Transverse colon (tissue), 4 donors: ENCODE data around the gene AJUBA.

Experiments
- CTCF ChIP-seq, 5 experiments: fragments of 200-600 bp in 3 of 5; fragments of 450-650 bp in 2 of 5; sonication (generic) in 3 of 5; IDR thresholded peaks; 1 replicate in 2 of 5; 2 replicates in 3 of 5; pipeline ENCODE4 v1.5.1; 2016 to 2017; ENCODE audit warnings: antibody characterized with exemption in 5 of 5, inconsistent platforms in 3 of 5, mild to moderate bottlenecking in 2 of 5, moderate library complexity in 1 of 5
- EP300 ChIP-seq: sonication (generic); formaldehyde crosslinking; IDR thresholded peaks from one replicate; pipeline ENCODE4 v1.6.1; 2017; ENCODE audit warnings: antibody characterized with exemption, low read depth
- POLR2AphosphoS5 ChIP-seq, 3 donors: sonication (generic); formaldehyde crosslinking; IDR thresholded peaks; one replicate each; pipeline ENCODE4 v1.6.1; 2016; ENCODE audit warnings: antibody characterized with exemption in 3 of 3

- no peak for TF ChIP-seq CTCF (IDR thresholded peaks at IDR 0.05)
- TF ChIP-seq POLR2AphosphoS5 (IDR thresholded peaks at IDR 0.05): no peak
- no peak for TF ChIP-seq EP300
These were observed 23.3 kb upstream of the AJUBA start for GRCh38 chr14:23005451-23006187.
